ENCODE data around the gene GLP2R.
A peak's percentile ranks its signal among the peaks of the same experiment; 100 is the strongest.

Gene GLP2R

DNA sequence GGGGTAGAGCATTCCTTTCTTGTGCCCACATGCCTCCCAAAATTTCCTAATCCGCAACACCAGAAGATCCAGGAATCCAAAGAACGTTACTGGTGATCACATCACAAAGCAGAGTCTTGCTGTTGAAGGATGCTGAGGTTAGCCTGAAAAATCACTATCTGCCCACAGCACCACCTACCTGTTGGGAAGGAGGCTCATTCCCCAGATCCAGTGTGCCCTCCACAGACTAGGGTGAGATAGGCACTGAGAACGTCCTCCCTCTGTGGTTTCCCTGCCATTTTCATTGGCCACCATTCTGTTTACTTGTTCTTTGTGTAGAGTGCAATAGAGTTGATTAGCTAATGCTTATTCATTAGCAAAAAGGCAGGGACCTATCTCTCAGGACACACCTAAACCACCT lies 49.0 kb downstream of the GLP2R start:
- peak; percentile 28; the same call in 1 of the 2 replicates for TF ChIP-seq CTCF (IDR thresholded peaks at IDR 0.05; ENCODE audit: low read depth, low read length)
- Histone ChIP-seq H3K27me3 (ENCODE audit: insufficient read depth, low read depth, severe bottlenecking) (no peaks in the 10 kb centered on the region), H3K9me3 (ENCODE audit: severe bottlenecking) (no peaks in the 10 kb centered on the region), H3K27ac (no peak overlapping the region), H3K4me3 (ENCODE audit: low read depth, low read length) (no peak overlapping the region), H3K36me3 (no peaks in the 10 kb centered on the region)
- no peak for DNase-seq

DNA sequence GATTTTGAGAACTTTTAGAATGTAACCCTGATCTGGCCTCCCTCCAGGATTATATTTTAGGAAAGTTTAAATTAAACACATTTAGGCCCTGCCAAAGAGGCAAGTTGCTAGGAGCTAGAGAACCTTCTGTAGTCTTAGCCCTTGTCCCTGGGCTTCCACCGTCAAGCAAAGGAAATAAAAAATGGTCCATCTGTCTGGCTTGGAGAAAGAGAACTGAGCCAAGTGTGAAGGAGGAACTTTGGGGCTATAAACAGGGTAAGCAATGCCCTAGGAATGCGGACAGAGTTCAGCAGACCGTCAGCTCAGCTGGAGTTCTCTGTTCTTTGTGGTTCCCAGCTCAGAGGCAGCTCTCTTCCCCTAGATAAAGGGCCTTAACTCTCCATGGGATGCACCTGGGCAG lies 49.7 kb downstream of the GLP2R start:
- Histone ChIP-seq H3K36me3 (no peaks in the 10 kb centered on the region), H3K9me3 (ENCODE audit: severe bottlenecking) (no peaks in the 10 kb centered on the region), H3K4me3 (ENCODE audit: low read depth, low read length) (no peak overlapping the region), H3K27me3 (ENCODE audit: insufficient read depth, low read depth, severe bottlenecking) (no peaks in the 10 kb centered on the region), H3K27ac (no peak overlapping the region)
- no peak for DNase-seq
- no peak for TF ChIP-seq CTCF (IDR thresholded peaks at IDR 0.05; ENCODE audit: low read depth, low read length)

- Histone ChIP-seq H3K27me3 (ENCODE audit: insufficient read depth, low read depth, severe bottlenecking) (no peaks in the 10 kb centered on the region), H3K36me3 (no peaks in the 10 kb centered on the region), H3K9me3 (ENCODE audit: severe bottlenecking) (peaks cover 8% of the 10 kb centered on the region), H3K27ac (no peak overlapping the region), H3K4me3 (ENCODE audit: low read depth, low read length) (no peak overlapping the region)
- no peak for TF ChIP-seq CTCF (IDR thresholded peaks at IDR 0.05; ENCODE audit: low read depth, low read length)
- DNase-seq: no peak
Measured at GRCh38 chr17:9878356-9878755, 52.6 kb downstream of the GLP2R start.

DNA sequence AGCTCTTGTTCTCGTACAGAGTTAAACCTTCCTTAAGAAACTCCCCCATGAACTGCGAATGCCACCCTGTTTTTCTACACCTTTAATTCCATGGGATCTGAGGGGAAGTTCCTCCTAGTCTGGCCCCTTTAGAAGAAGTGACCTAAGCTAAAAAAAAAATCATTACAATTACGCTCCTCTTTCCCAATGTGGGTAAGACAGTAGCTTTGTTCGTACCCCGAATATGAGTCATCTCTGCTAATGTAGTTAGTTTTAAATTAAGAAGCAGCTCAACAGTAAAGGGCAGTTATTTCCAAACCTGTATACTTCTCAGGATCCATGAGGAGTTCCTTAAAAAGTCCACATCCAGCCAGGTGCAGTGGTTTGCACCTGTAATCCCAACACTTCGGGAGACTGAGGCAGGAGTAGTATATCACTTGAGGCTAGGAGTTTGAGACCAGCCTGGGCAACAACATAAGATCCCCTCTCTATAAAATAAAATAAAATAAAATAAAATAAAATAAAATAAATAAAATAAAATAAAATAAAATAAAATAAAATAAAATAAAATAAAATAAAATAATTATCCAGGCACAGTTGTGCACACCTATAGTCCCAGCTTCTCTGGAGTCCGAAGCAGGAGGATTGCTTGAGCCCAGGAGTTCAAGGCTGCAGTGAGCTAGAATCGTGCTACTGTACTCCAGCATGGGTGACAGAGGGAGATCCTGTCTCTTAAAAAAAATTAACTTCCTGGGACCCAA lies 53.2 kb downstream of the GLP2R start:
- peaks cover 12% of the 10 kb centered on the region for H3K9me3 ChIP-seq (ENCODE audit: severe bottlenecking)
- no peak overlapping the region for H3K27ac ChIP-seq
- DNase-seq: no peak
- no peaks in the 10 kb centered on the region for H3K36me3 ChIP-seq
- TF ChIP-seq CTCF (IDR thresholded peaks at IDR 0.05; ENCODE audit: low read depth, low read length): no peak
- H3K4me3 ChIP-seq (ENCODE audit: low read depth, low read length): no peak overlapping the region
- H3K27me3 ChIP-seq (ENCODE audit: insufficient read depth, low read depth, severe bottlenecking): no peaks in the 10 kb centered on the region

- no peak for TF ChIP-seq CTCF (IDR thresholded peaks at IDR 0.05; ENCODE audit: low read depth, low read length)
- Histone ChIP-seq H3K27me3 (ENCODE audit: insufficient read depth, low read depth, severe bottlenecking) (no peaks in the 10 kb centered on the region), H3K27ac (no peak overlapping the region), H3K9me3 (ENCODE audit: severe bottlenecking) (peaks cover 14% of the 10 kb centered on the region), H3K36me3 (no peaks in the 10 kb centered on the region), H3K4me3 (ENCODE audit: low read depth, low read length) (no peak overlapping the region)
- no peak for DNase-seq
Measured at GRCh38 chr17:9880582-9880999, 54.9 kb downstream of the GLP2R start.

- H3K4me3 ChIP-seq (ENCODE audit: low read depth, low read length): no peak overlapping the region
- no peaks in the 10 kb centered on the region for H3K36me3 ChIP-seq
- TF ChIP-seq CTCF (IDR thresholded peaks at IDR 0.05; ENCODE audit: low read depth, low read length): no peak
- H3K9me3 ChIP-seq (ENCODE audit: severe bottlenecking): peaks cover 14% of the 10 kb centered on the region
- no peak overlapping the region for H3K27ac ChIP-seq
- no peak for DNase-seq
- H3K27me3 ChIP-seq (ENCODE audit: insufficient read depth, low read depth, severe bottlenecking): no peaks in the 10 kb centered on the region
Measured at GRCh38 chr17:9883451-9883850, 57.7 kb downstream of the GLP2R start.

Data from WERI-Rb-1 (cell line).